Cardiac fibroblast (primary cell): Measurements from ENCODE around the gene KSR1.

Experiments used
- DNase-seq, 2 donors: peaks; one replicate each; pipeline versions ENCODE4 v3.0.0 to v3.0.0-alpha.2; 2010; ENCODE audit warnings: low read depth in 2 of 2
- H3K4me3 ChIP-seq, 2 donors: replicated peaks in 1 of 2; 1 replicate in 1 of 2; 2 replicates in 1 of 2; pipeline ENCODE4 v1.5.1; 2011; ENCODE audit warnings: low read depth in 2 of 2, low read length in 2 of 2, mild to moderate bottlenecking in 2 of 2, moderate library complexity in 1 of 2
- TF ChIP-seq, protein P1 (sequence below): IDR thresholded peaks from one replicate; pipeline ENCODE4 v1.5.1; 2011; ENCODE audit warnings: low read depth, mild to moderate bottlenecking, low read length, inconsistent platforms

The KSR1 gene

DNA sequence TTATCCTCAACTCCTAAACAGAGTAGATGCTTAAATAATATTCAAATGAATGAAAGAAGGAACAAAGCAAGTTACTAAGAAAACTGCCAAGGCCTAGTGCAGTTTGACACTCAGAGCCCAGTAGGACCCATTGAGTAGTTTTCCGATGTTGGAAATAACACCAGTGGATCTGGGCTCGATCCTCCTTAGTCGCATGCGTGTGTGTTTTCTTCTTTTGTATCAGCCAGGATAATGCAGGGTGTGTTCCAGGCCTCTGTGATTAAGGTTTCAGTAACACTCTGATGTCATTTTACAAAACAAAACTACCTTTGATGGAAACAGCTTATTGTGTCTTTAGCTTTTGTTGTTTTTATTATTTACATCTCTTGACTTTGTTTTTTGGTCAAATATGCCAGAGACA lies 24.5 kb downstream of the KSR1 start:
- TF ChIP-seq, protein P1, sequence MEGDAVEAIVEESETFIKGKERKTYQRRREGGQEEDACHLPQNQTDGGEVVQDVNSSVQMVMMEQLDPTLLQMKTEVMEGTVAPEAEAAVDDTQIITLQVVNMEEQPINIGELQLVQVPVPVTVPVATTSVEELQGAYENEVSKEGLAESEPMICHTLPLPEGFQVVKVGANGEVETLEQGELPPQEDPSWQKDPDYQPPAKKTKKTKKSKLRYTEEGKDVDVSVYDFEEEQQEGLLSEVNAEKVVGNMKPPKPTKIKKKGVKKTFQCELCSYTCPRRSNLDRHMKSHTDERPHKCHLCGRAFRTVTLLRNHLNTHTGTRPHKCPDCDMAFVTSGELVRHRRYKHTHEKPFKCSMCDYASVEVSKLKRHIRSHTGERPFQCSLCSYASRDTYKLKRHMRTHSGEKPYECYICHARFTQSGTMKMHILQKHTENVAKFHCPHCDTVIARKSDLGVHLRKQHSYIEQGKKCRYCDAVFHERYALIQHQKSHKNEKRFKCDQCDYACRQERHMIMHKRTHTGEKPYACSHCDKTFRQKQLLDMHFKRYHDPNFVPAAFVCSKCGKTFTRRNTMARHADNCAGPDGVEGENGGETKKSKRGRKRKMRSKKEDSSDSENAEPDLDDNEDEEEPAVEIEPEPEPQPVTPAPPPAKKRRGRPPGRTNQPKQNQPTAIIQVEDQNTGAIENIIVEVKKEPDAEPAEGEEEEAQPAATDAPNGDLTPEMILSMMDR: no peak
- H3K4me3 ChIP-seq: no peak overlapping the region
- DNase-seq: no peak

DNA sequence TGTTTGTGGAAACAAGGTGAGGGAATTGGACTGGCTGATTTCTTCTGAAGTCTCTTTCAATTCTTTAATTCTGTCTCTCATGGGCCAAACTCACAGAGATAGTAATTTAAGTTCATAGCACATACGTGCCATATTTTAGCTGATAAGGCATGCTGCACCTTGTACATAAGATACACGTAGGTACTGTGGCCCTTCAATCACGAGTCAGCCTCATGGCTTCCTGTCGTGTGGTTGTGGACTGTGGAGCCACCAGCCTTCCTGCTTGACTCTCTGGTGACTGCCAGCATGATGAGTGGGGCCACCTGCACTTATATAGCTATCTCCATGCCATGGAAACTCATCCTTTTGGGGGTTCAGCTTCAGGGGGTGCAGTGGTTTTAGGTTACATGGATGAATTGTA lies 25.1 kb downstream of the KSR1 start:
- TF ChIP-seq, protein P1: no peak
- DNase-seq: no peak
- H3K4me3 ChIP-seq: no peak overlapping the region

DNA sequence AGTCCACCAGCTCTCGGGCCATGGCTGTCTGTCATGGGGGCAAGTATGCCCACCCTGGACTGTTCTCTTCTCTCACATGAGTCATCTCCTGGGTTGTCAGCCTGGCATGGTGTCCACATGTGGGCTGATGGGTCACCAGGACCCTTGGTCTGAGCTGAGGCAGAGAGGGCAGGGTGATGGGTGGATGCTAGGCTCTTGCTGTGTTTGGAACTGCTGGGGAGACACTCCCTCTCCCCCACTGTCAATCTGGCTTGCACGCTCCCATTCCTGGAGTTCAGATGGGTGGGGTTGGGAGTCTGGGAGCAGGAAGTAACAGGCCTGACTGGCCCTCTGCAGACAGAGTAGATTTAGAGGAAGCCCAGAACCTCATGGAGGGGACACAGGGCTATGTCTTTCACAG lies 28.9 kb downstream of the KSR1 start:
- TF ChIP-seq, protein P1: no peak
- DNase-seq: no peak
- H3K4me3 ChIP-seq: no peak overlapping the region

DNA sequence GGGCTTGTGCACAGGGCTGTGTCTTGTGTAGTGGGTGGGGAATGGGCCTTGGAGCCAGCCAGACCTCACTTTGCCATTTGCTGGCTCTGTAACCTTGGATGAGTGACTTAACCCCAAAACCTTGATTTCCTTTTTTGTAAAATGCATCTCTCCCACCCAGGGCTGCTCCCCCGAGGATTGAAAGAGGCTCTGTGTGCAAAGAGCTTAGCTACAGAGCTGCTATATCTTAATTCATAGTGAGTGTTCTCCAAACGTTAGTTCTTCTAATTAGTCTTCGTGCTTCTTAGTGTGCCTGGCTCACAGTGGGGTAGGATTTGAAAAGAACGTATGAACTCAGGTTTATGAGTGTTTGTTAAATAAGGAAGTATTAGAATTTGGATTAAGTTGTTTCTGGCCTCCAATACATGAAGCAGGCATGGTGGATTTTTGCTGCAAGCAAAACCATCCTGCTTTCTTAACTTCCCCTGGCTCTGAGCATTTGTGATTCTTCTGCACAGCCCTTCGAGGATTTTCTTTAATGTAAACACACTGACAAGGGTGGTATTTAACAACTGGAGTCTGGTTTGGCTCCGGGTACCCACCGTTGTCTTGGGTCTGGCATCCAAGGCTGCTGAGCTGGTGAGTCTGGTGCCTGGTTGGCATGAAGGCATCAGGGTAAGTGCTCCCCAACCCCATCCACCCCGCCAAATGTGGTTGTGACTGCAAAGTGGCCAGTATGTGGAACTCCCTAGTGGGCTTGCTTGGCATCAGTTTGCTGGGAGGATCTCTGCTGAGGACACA lies 29.7 kb downstream of the KSR1 start:
- TF ChIP-seq, protein P1: no peak
- no peak for DNase-seq
- no peak overlapping the region for H3K4me3 ChIP-seq

DNA sequence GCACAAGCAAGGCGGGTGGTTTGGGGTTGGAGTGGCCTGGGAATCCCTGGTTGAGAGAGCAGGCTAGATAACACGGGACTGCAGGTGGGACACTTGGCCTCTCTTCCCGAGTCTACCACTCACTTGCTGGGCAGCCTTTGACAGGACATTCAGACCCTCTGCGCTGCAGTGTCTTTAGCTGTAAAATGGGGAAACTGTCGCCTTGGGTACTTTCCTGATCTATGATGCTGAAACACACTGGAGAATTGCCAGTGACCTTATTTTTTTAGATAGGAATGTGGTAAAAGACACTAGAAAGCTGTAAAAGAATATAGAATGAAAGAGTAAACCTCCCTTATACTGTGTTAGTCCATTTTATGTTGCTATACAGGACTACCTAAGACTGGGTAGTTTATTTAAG lies 30.5 kb downstream of the KSR1 start:
- no peak overlapping the region for H3K4me3 ChIP-seq
- DNase-seq: no peak
- TF ChIP-seq, protein P1: no peak

DNA sequence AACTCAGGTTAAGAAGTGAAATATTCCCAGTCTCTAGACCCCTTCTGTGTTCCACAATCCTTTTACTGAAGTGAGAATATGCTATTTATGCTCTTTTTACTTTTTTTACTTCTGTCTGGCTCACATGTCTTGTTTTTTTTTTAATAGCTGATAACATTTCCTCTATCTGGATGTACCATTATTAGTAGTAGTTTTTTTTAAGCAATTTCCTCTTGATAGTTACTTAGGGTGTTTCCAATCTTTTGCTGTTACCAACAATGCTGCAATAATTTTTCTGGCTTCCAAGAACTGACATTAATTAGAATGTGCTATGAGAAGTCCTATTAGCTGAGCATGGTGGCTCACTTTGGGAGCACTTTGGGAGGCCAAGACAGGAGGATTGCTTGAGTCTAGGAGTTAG lies 32.0 kb downstream of the KSR1 start:
- H3K4me3 ChIP-seq: no peak overlapping the region
- TF ChIP-seq, protein P1: no peak
- peak in 1 of 2 donors; percentile 67 for DNase-seq

DNA sequence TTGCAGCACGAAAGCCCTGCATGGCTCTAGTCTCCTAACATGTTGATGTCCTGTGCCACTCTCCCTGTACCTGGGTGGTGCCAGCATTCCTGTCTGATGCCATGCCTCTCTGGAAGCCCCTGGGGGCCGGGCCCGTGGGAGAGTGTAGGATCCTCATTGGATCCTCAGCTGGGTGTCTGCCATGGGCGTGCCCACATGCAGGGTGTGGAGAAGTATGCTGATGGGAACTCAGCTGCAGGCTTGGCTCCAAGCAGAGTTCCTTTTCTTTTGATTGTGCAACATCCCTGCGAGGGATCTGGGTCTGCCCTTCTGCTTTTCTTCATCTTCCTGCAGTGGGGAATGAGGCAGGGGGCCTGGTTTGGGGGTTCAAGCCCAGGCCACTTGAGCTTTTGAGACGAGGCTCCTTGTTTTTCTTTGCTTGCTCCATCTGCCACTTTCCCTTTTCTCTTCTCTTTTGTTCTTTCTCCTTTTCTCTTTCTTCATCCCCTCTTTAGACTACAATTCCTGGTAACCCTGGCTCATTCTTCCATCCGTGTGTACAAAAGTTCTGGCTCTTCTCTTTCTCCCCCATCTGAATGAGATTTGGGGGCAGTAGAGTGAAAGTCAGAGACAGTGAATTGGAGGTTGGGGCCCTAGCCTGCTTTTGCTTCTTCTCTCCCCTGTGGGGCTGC lies 32.9 kb downstream of the KSR1 start:
- DNase-seq: peak; percentile 62 to 89
- H3K4me3 ChIP-seq: no peak overlapping the region
- TF ChIP-seq, protein P1: no peak
